K562 (cell line): ENCODE data around the gene SPRN. TPM values are rescaled to one million over a fixed set of nuclear protein-coding genes. Genes with fewer than 3 reads are reported as not detected.

Experiments used
- ATAC-seq: fragments of 200-7000 bp; cut with Tn5 transposase; 3 replicates; pipeline ENCODE4 v1.9.1; 2020; ENCODE audit warnings: moderate library complexity
- BruUV-seq: library from RNA; stranded (reverse); fragments of 400-500 nt; replicated peaks from 2 replicates; lab custom pipeline; 2021; lab: Mats Ljungman, UMichigan
- CTCF ChIA-PET: fragments of 300-600 bp; formaldehyde crosslinking; extraction: SDS; loops from one replicate; lab custom pipeline; 2021; ENCODE audit warnings: low intra/inter-chr PET ratio; lab: Yijun Ruan, JAX
- POLR2A ChIA-PET: fragments of 300-600, 350-650 bp; sonication (Branson Sonifier 250); formaldehyde crosslinking; extraction: SDS; loops from one replicate; lab custom pipeline; 2021; ENCODE audit warnings: antibody characterized with exemption, inconsistent platforms; lab: Yijun Ruan, JAX
- DNase-seq, 4 experiments: peaks; one replicate each; pipeline versions ENCODE4 v3.0.0 to v3.0.0-alpha.2; 2011 to 2018; ENCODE audit warnings: low spot score in 3 of 4, mixed read lengths in 3 of 4; ENCODE audit errors: extremely low read depth in 1 of 4
- FAIRE-seq: peaks from 2 replicates; lab custom pipeline; 2011; peaks lifted over from hg19 to GRCh38; lab: Jason Lieb, UNC
- H2AFZ ChIP-seq: 2 replicates; pipeline ENCODE4 v1.6.0; 2011; ENCODE audit warnings: low read depth, low read length, control low read depth, inconsistent platforms
- H3K27ac ChIP-seq: fragments of 200-600 bp; 3 replicates; pipeline ENCODE4 v1.8.0; 2011; ENCODE audit warnings: low read depth, mild to moderate bottlenecking, control low read depth, inconsistent platforms, low read length, moderate library complexity, mixed read lengths; ENCODE audit errors: extremely low read depth
- H3K27me3 ChIP-seq, 2 experiments: fragments of 300-600 bp in 1 of 2; 2 replicates in 1 of 2; 3 replicates in 1 of 2; pipeline versions ENCODE4 v1.6.0 to v1.8.0; 2011; ENCODE audit warnings: inconsistent platforms in 2 of 2, low read length in 2 of 2, mild to moderate bottlenecking in 1 of 2, mixed read lengths in 1 of 2, moderate library complexity in 1 of 2; ENCODE audit not compliant: control insufficient read depth in 2 of 2, insufficient read depth in 2 of 2
- H3K36me3 ChIP-seq: fragments of 300-600 bp; 3 replicates; pipeline ENCODE4 v1.8.0; 2011; ENCODE audit warnings: mild to moderate bottlenecking, low read length, inconsistent platforms; ENCODE audit not compliant: control insufficient read depth, insufficient read depth
- H3K4me1 ChIP-seq, 2 experiments: fragments of 200-600 bp in 1 of 2; replicated peaks in 1 of 2; 2 replicates in 1 of 2; 3 replicates in 1 of 2; pipeline versions ENCODE4 v1.5.1 to v1.8.0; 2011; ENCODE audit warnings: inconsistent platforms in 2 of 2, low read length in 2 of 2, mild to moderate bottlenecking in 1 of 2, mixed read lengths in 1 of 2, moderate library complexity in 1 of 2; ENCODE audit not compliant: control insufficient read depth in 2 of 2, insufficient read depth in 2 of 2
- H3K4me2 ChIP-seq: 2 replicates; pipeline ENCODE4 v1.6.1; 2011; ENCODE audit warnings: low read length, control low read depth, inconsistent platforms, mixed read lengths; ENCODE audit not compliant: insufficient read depth
- H3K4me3 ChIP-seq: fragments of 200-600 bp; sonication (generic), shearing (Covaris generic); 2 replicates; pipeline ENCODE4 v1.5.1; 2016; ENCODE audit warnings: control low read depth, inconsistent platforms
- H3K79me2 ChIP-seq: fragments of 200-600 bp; 3 replicates; pipeline ENCODE4 v1.8.0; 2011; ENCODE audit warnings: low read length, inconsistent platforms; ENCODE audit not compliant: control insufficient read depth, insufficient read depth
- H3K9ac ChIP-seq, 2 experiments: 2 replicates each; pipeline versions ENCODE4 v1.6.0 to v1.6.1; 2011; ENCODE audit warnings: low read depth in 2 of 2, low read length in 2 of 2, control low read depth in 1 of 2, inconsistent platforms in 1 of 2, mild to moderate bottlenecking in 1 of 2, mixed read lengths in 1 of 2; ENCODE audit not compliant: insufficient read depth in 1 of 2
- H3K9me1 ChIP-seq: one replicate; pipeline ENCODE4 v1.6.0; 2011; ENCODE audit warnings: inconsistent platforms, mild to moderate bottlenecking, low read length, moderate library complexity; ENCODE audit not compliant: control insufficient read depth, insufficient read depth
- H3K9me3 ChIP-seq: replicated peaks from 2 replicates; pipeline ENCODE4 v1.5.1; 2011; ENCODE audit warnings: low read depth, low read length, inconsistent platforms; ENCODE audit not compliant: control insufficient read depth, insufficient read depth
- H4K20me1 ChIP-seq: replicated peaks from 2 replicates; pipeline ENCODE4 v1.6.1; 2011; ENCODE audit warnings: low read length, inconsistent platforms, mixed read lengths; ENCODE audit not compliant: control insufficient read depth, insufficient read depth
- BCOR ChIP-seq: fragments of 450-650 bp; IDR thresholded peaks from 2 replicates; pipeline ENCODE4 v1.6.1; 2016
- CBFA2T2 ChIP-seq: fragments of 450-650 bp; conservative IDR thresholded peaks from 2 replicates; pipeline ENCODE4 v1.6.1; 2017; ENCODE audit warnings: mild to moderate bottlenecking
- COPS2 ChIP-seq: fragments of 450-650 bp; conservative IDR thresholded peaks from 2 replicates; pipeline ENCODE4 v1.6.1; 2016; ENCODE audit warnings: mild to moderate bottlenecking, moderate library complexity
- RUNX1 ChIP-seq: sonication (generic); IDR thresholded peaks from 2 replicates; pipeline ENCODE4 v1.6.1; 2016; ENCODE audit warnings: antibody characterized with exemption, low read depth
- TRIM24 ChIP-seq, 2 experiments: fragments of 450-650 bp; IDR thresholded peaks; 2 replicates each; pipeline ENCODE4 v1.6.1; 2016
- ZBTB7A ChIP-seq: IDR thresholded peaks from 2 replicates; pipeline ENCODE4 v1.6.1; 2011; ENCODE audit warnings: low read depth, mild to moderate bottlenecking, low read length, moderate library complexity, borderline replicate concordance; ENCODE audit not compliant: control insufficient read depth
- ZNF76 ChIP-seq: fragments of 250-450 bp; sonication (Bioruptor Pico); IDR thresholded peaks from 2 replicates; pipeline ENCODE4 v1.4.0; 2020; ENCODE audit warnings: mild to moderate bottlenecking, moderate library complexity, borderline replicate concordance
- WGBS: fragments of 100-300 bp; shearing (Covaris generic); methylation state at CpG from one replicate; pipeline ENCODE4 v1.1.6; 2016; ENCODE audit warnings: low coverage, mixed read lengths; ENCODE audit not compliant: insufficient coverage; ENCODE audit errors: missing lambda C conversion rate; 5-methylcytosine and 5-hydroxymethylcytosine counted together
- in situ Hi-C: fragments of 300-500 bp; cut with MboI; formaldehyde crosslinking; loops from 4 replicates; pipeline ENCODE4 v1.15.0; 2018; ENCODE audit warnings: inconsistent platforms, mixed read lengths
- intact Hi-C: fragments of 100-400 bp; cut with micrococcal nuclease; formaldehyde crosslinking; loops from 2 replicates; pipeline ENCODE4 v1.14.2; 2022
- polyA plus RNA-seq, 8 experiments: library from polyadenylated mRNA; depleted of rRNA in 4 of 8; stranded (reverse) in 5 of 8; unstranded in 3 of 8; fragments of >200 nt; fragmentation: Nextera tagmentation in 2 of 8; fragmentation: Illumina TruSeq in 1 of 8; extraction: Ambion mirVana in 2 of 8; extraction: Trizol in 1 of 8; gene quantifications; 2 replicates each; pipeline versions ENCODE4 v1.2.1 to v1.2.3, GENCODE V29; 2011 to 2014; ENCODE audit warnings: inconsistent platforms in 1 of 8, missing spikeins in 1 of 8
- total RNA-seq, 7 experiments: library from RNA; depleted of rRNA in 6 of 7; stranded (reverse); fragments of >200 nt in 6 of 7; fragmentation: Illumina TruSeq in 2 of 7; extraction: Trizol in 2 of 7; gene quantifications; 2 replicates each; pipeline versions ENCODE4 v1.2.1 to v1.2.3, GENCODE V29; 2011 to 2021; ENCODE audit warnings: low replicate concordance in 1 of 7

SPRN gene
- total and polyA plus RNA-seq, 9 of the 15 experiments (the other 6 are each of a cell fraction or from before 2014, with no cell fraction given) = 0.04 TPM; not detected in 8

DNA sequence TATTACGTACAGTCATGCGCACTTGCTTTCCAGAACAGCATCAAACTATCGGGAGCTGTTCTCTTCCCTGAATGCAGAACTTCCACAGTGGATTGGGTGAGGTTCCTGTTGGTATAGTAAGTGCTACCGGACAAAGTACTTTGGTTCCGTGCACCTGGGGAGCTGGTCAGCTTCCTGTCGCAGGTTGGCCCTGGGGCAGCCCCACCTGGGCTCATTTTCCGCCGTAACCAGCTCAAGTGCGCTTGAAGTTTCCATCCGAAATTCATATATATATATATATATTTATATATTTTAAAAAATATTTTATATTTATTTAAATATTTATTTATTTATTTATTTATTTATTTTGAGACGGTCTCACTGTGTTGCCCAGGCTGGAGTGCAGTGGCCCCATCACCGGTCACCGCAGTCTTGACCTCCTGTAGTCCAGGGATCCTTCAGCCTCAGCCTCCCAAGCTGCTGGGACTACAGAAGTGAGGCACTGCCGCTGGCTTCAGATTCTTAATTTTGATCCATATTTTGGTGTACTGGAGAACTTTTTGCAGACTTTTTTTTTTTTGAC is 35.9 kb upstream of the SPRN start:
- FAIRE-seq (no peak), DNase-seq (no peak), ATAC-seq (no peak)
- in situ Hi-C loops (no loop called here), intact Hi-C loops (no loop called here)
- Histone ChIP-seq H3K36me3 (no peaks in the 10 kb centered on the region), H3K27me3 (peaks cover 0 to 34% of the 10 kb centered on the region in 2 experiments; a peak in 2 of 5 replicates), H2AFZ (no peak overlapping the region), H3K4me2 (no peak overlapping the region), H3K9ac (no peak overlapping the region), H3K9me1 (no peaks in the 10 kb centered on the region), H3K4me3 (no peak overlapping the region), H4K20me1 (no peaks in the 10 kb centered on the region), H3K9me3 (no peaks in the 10 kb centered on the region), H3K4me1 (peaks cover 0 to 29% of the 10 kb centered on the region in 2 experiments; a peak in 2 of 5 replicates), H3K79me2 (no peaks in the 10 kb centered on the region), H3K27ac (no peak overlapping the region)
- 45% methylated on average over 14 of the region's 14 CpGs for WGBS
- TF ChIP-seq ZBTB7A (no peak), ZNF76 (CRISPR knock-in tag) (no peak), TRIM24 (IDR thresholded peaks at IDR 0.05) (no peak), COPS2 (no peak), BCOR (no peak), RUNX1 (no peak), CBFA2T2 (no peak)
- CTCF ChIA-PET = no interaction called here
- no TSS peak for BruUV-seq
- POLR2A ChIA-PET = interaction anchor here (0.8 kb wide), 1 partner anchor 28 kb away, joined by 3 read pairs; no protein-coding TSS in a partner anchor
